Lung (tissue), 12 donors: Measurements from ENCODE around the gene CCR1. TPM values are rescaled to one million over a fixed set of nuclear protein-coding genes. Genes with fewer than 3 reads are reported as not detected.
"Not testable (repeated sequence)": the region's sequence is repeated elsewhere in the genome, so short reads cannot be mapped to it uniquely, and the experiment has no call there.

ENCODE experiments used
- ATAC-seq: fragments of 200-7000 bp; cut with Tn5 transposase; one replicate; pipeline ENCODE4 v1.9.1; 2020; ENCODE audit warnings: moderate number of reproducible peaks; ENCODE audit not compliant: insufficient read depth, low FRiP score
- DNase-seq, 3 donors: peaks; one replicate each; pipeline ENCODE4 v3.0.0-alpha.2; 2013 to 2017
- H3K27ac ChIP-seq, 2 donors: one replicate each; pipeline ENCODE4 v1.5.1; 2013; ENCODE audit warnings: mild to moderate bottlenecking in 2 of 2, moderate library complexity in 2 of 2, control low read depth in 1 of 2, inconsistent platforms in 1 of 2, low read depth in 1 of 2, low read length in 1 of 2
- H3K27me3 ChIP-seq, 3 donors: one replicate each; pipeline ENCODE4 v1.5.1; 2013; ENCODE audit warnings: low read length in 2 of 3; ENCODE audit not compliant: control insufficient read depth in 3 of 3, insufficient read depth in 3 of 3
- H3K36me3 ChIP-seq, 4 donors: one replicate each; pipeline ENCODE4 v1.5.1; 2013; ENCODE audit warnings: low read length in 4 of 4, mild to moderate bottlenecking in 1 of 4, moderate library complexity in 1 of 4; ENCODE audit not compliant: control insufficient read depth in 4 of 4, insufficient read depth in 4 of 4
- H3K4me1 ChIP-seq, 5 donors: one replicate each; pipeline ENCODE4 v1.5.1; 2013; ENCODE audit warnings: low read length in 5 of 5, mild to moderate bottlenecking in 2 of 5, moderate library complexity in 1 of 5; ENCODE audit not compliant: control insufficient read depth in 5 of 5, insufficient read depth in 5 of 5
- H3K4me3 ChIP-seq: one replicate; pipeline ENCODE4 v1.5.1; 2013; ENCODE audit warnings: mild to moderate bottlenecking, control low read depth, moderate library complexity
- H3K9ac ChIP-seq, 2 donors: one replicate each; pipeline ENCODE4 v1.5.1; 2013; ENCODE audit warnings: low read length in 2 of 2, control low read depth in 1 of 2; ENCODE audit not compliant: insufficient read depth in 1 of 2
- H3K9me3 ChIP-seq, 4 donors: one replicate each; pipeline ENCODE4 v1.5.1; 2013; ENCODE audit warnings: low read length in 3 of 4, mild to moderate bottlenecking in 1 of 4, moderate library complexity in 1 of 4; ENCODE audit not compliant: control insufficient read depth in 4 of 4, insufficient read depth in 3 of 4
- WGBS, 2 donors: extraction: QIAGEN DNeasy Blood & Tissue Kit; methylation state at CpG; one replicate each; pipeline ENCODE4 v1.1.7; 2013; 5-methylcytosine and 5-hydroxymethylcytosine counted together
- polyA plus RNA-seq, 2 donors: library from polyadenylated mRNA; stranded (reverse); fragments of 200-250 nt; gene quantifications; one replicate each; pipeline ENCODE4 v1.2.1, GENCODE V29; 2013
- total RNA-seq, 2 donors: library from RNA; depleted of rRNA in 1 of 2; stranded (reverse); fragments of >200 nt in 1 of 2; gene quantifications; one replicate each; pipeline ENCODE4 v1.2.1, GENCODE V29; 2014 to 2021
- TF ChIP-seq, protein P1 (sequence below): IDR thresholded peaks from 2 replicates; pipeline ENCODE4 v1.5.1; 2012; ENCODE audit warnings: mild to moderate bottlenecking; ENCODE audit errors: control extremely low read depth, extremely low read depth
- donor health status: control.
- donor health status: control.
- donor health status: Bipolar disorder and iron deficiency.
- donor health status: healthy.
- donor health status: DM: yes; HTN: yes; CAD: no.

Gene CCR1
- total and polyA plus RNA-seq, 4 donors: 9.7 to 95.2 (median 25.3) TPM

DNA sequence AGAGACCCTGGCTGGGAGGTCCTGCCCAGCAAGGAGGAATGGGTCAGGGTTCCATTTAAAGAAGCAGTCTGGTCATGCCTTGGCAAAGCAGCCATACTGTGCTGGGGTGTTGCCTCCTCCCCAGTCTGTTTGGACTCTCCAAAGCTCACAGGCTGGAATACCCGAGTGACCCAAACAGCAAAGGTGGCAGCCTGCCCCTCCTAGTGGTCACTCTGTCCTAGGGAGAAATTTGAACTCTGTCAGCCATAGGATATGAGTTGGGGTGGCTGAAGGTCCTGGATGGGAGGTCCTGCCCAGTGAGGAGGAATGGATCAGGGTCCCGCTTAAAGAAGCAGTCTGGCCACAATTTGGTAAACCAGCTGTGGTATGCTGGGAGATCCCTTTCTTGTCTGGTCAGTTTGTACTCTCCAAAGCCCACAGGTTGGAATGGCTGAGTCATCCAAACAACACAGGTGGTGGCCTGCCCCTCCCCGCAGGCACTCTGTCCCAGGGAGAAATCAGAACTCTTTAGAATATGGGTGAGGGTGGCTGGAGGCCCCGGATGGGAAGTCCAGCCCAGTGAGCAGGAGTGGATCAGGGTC lies 45.0 kb downstream of the CCR1 start:
- Histone ChIP-seq H3K36me3 (no peaks in the 10 kb centered on the region), H3K27me3 (no peaks in the 10 kb centered on the region), H3K9me3 (peaks cover 0 to 3% (median 0%) of the 10 kb centered on the region in 4 donors), H3K9ac (no peak overlapping the region), H3K4me3 (no peak overlapping the region), H3K4me1 (peaks cover 0 to 7% (median 0%) of the 10 kb centered on the region in 5 donors), H3K27ac (no peak overlapping the region)
- 75 to 87% methylated on average over 4 of the region's 4 CpGs for WGBS, 2 donors
- no peak for DNase-seq
- no peak for ATAC-seq
- TF ChIP-seq, protein P1, sequence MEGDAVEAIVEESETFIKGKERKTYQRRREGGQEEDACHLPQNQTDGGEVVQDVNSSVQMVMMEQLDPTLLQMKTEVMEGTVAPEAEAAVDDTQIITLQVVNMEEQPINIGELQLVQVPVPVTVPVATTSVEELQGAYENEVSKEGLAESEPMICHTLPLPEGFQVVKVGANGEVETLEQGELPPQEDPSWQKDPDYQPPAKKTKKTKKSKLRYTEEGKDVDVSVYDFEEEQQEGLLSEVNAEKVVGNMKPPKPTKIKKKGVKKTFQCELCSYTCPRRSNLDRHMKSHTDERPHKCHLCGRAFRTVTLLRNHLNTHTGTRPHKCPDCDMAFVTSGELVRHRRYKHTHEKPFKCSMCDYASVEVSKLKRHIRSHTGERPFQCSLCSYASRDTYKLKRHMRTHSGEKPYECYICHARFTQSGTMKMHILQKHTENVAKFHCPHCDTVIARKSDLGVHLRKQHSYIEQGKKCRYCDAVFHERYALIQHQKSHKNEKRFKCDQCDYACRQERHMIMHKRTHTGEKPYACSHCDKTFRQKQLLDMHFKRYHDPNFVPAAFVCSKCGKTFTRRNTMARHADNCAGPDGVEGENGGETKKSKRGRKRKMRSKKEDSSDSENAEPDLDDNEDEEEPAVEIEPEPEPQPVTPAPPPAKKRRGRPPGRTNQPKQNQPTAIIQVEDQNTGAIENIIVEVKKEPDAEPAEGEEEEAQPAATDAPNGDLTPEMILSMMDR: no peak

DNA sequence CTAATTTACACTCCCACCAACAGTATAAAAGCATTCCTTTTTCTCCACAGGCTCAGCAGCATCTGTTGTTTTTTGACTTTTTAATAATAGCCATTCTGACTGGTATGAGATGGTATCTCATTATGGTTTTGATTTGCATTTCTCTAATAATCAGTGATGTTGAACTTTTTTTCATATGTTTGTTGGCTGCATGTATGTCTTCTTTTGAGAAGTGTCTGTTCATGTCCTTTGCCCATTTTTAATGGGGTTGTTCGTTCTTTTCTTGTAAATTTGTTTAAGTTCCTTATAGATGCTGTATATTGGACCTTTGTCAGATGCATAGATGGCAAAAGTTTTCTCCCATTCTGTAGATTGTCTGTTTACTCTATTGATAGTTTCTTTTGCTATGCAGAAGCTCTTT lies 50.4 kb downstream of the CCR1 start:
- not testable (repeated sequence) for H3K27me3 ChIP-seq, H3K36me3 ChIP-seq, H3K4me3 ChIP-seq, H3K27ac ChIP-seq, H3K4me1 ChIP-seq, H3K9ac ChIP-seq, ATAC-seq, H3K9me3 ChIP-seq, DNase-seq
- WGBS, 2 donors: 82 to 92% methylated on average over 1 of the region's 1 CpG

DNA sequence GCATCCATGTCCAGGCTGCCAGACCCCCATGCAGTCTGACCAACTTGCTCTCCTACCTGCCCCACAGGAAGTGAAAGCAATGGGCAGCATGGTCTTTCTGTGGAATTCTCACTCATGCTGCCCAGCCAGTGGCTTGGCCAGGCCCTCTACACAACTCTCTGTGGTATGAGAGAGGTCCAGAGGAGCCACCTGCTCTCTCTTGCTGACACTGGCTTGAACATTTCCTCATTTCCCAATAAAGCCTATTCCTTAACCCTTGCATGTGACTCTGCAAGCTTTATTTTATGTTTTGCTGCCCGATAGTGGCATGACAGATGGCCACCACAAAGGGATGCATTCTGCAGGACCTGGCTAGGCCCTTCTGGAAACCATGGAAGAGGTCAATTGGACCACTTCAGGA lies 53.8 kb downstream of the CCR1 start:
- no peak for DNase-seq
- WGBS, 2 donors: 71 to 85% methylated on average over 1 of the region's 1 CpG
- ATAC-seq: no peak
- Histone ChIP-seq H3K36me3 (no peaks in the 10 kb centered on the region), H3K4me1 (peaks cover 0 to 2% (median 0%) of the 10 kb centered on the region in 5 donors), H3K4me3 (no peak overlapping the region), H3K27me3 (no peaks in the 10 kb centered on the region), H3K9ac (no peak overlapping the region), H3K9me3 (no peaks in the 10 kb centered on the region), H3K27ac (no peak overlapping the region)
- TF ChIP-seq, protein P1: no peak

Other genes with a start within 250 kb of the CCR1 start
- gene FYCO1, start 212.5 kb downstream of the CCR1 start, total RNA-seq: 10 to 100 TPM; 32.7 to 38.7 TPM
- gene FYCO1, start 212.5 kb downstream of the CCR1 start, polyA plus RNA-seq: 10 to 100 TPM; 11.3 to 13.7 TPM
- gene XCR1, start 180.8 kb downstream of the CCR1 start, total RNA-seq: under 1 TPM; 0.18 to 0.43 TPM
- 1 to 10 TPM in 1 of 2 donors, under 1 TPM in 1; 0.04 to 1.1 TPM for gene XCR1, start 180.8 kb downstream of the CCR1 start, polyA plus RNA-seq
- under 1 TPM; 0.15 to 0.88 TPM for gene CCR3, start 34.1 kb upstream of the CCR1 start, total RNA-seq
- gene CCR3, start 34.1 kb upstream of the CCR1 start, polyA plus RNA-seq: under 1 TPM in 1 of 2 donors, not detected in 1; 0.31 TPM
- gene CCR2, start 145.8 kb upstream of the CCR1 start, total RNA-seq: 1 to 10 TPM; 8.0 to 8.8 TPM
- 10 to 100 TPM in 1 of 2 donors, 1 to 10 TPM in 1; 1.7 to 21.2 TPM for gene CCR2, start 145.8 kb upstream of the CCR1 start, polyA plus RNA-seq
- 1 to 10 TPM; 2.2 to 4.4 TPM for gene CCR5, start 162.6 kb upstream of the CCR1 start, total RNA-seq
- 10 to 100 TPM in 1 of 2 donors, 1 to 10 TPM in 1; 2.9 to 16.6 TPM for gene CCR5, start 162.6 kb upstream of the CCR1 start, polyA plus RNA-seq
- gene CCRL2, start 198.9 kb upstream of the CCR1 start, total RNA-seq: 10 to 100 TPM; 18.9 to 20.6 TPM
- 10 to 100 TPM; 11.0 to 95.9 TPM for gene CCRL2, start 198.9 kb upstream of the CCR1 start, polyA plus RNA-seq